Stomach smooth muscle (tissue), 2 donors: ENCODE measurements around the gene DCAF7.

Experiments
- H3K27ac ChIP-seq: one replicate; pipeline ENCODE4 v1.7.0; 2013; ENCODE audit warnings: mild to moderate bottlenecking, low read length, inconsistent platforms
- H3K27me3 ChIP-seq, 2 donors: one replicate each; pipeline ENCODE4 v1.7.0; 2013; ENCODE audit warnings: low read length in 2 of 2; ENCODE audit not compliant: insufficient read depth in 2 of 2, control insufficient read depth in 1 of 2
- H3K36me3 ChIP-seq, 2 donors: one replicate each; pipeline ENCODE4 v1.7.0; 2013; ENCODE audit warnings: low read length in 2 of 2; ENCODE audit not compliant: control insufficient read depth in 2 of 2, insufficient read depth in 2 of 2
- H3K4me1 ChIP-seq: one replicate; pipeline ENCODE4 v1.7.0; 2013; ENCODE audit warnings: low read length; ENCODE audit not compliant: control insufficient read depth, insufficient read depth
- H3K4me3 ChIP-seq, 2 donors: one replicate each; pipeline ENCODE4 v1.7.0; 2013; ENCODE audit warnings: low read length in 2 of 2
- H3K9ac ChIP-seq, 2 donors: one replicate each; pipeline ENCODE4 v1.7.0; 2013; ENCODE audit warnings: low read length in 2 of 2, mild to moderate bottlenecking in 1 of 2
- H3K9me3 ChIP-seq, 2 donors: one replicate each; pipeline ENCODE4 v1.7.0; 2013; ENCODE audit warnings: low read length in 2 of 2; ENCODE audit not compliant: control insufficient read depth in 2 of 2
- donor health status: healthy.
- donor health status: Pancreatic carcinoma.

The DCAF7 gene

GRCh38 chr17:63634816-63635215 lies 84.5 kb downstream of the DCAF7 start:
- no peak overlapping the region for H3K9ac ChIP-seq
- no peaks in the 10 kb centered on the region for H3K9me3 ChIP-seq
- peaks cover 14% of the 10 kb centered on the region for H3K4me1 ChIP-seq
- H3K27me3 ChIP-seq: no peaks in the 10 kb centered on the region
- H3K27ac ChIP-seq: no peak overlapping the region
- H3K36me3 ChIP-seq: peaks cover 3 to 18% of the 10 kb centered on the region in 2 donors
- H3K4me3 ChIP-seq: no peak overlapping the region

GRCh38 chr17:63635290-63635689 lies 85.0 kb downstream of the DCAF7 start:
- H3K27ac ChIP-seq: no peak overlapping the region
- H3K36me3 ChIP-seq: peaks cover 3 to 18% of the 10 kb centered on the region in 2 donors
- H3K4me1 ChIP-seq: peaks cover 14% of the 10 kb centered on the region

GRCh38 chr17:63635787-63636186 lies 85.5 kb downstream of the DCAF7 start:
- no peak overlapping the region for H3K9ac ChIP-seq
- H3K4me1 ChIP-seq: peaks cover 14% of the 10 kb centered on the region
- H3K36me3 ChIP-seq: peaks cover 3 to 18% of the 10 kb centered on the region in 2 donors

More at GRCh38 chr17:63635290-63635689, 85.0 kb downstream of the DCAF7 start:
- Histone ChIP-seq H3K4me3 (no peak overlapping the region), H3K27me3 (no peaks in the 10 kb centered on the region), H3K9me3 (no peaks in the 10 kb centered on the region), H3K9ac (no peak overlapping the region)

GRCh38 chr17:63639125-63639524 lies 88.8 kb downstream of the DCAF7 start:
- no peak overlapping the region for H3K27ac ChIP-seq
- H3K27me3 ChIP-seq: no peaks in the 10 kb centered on the region
- no peak overlapping the region for H3K9ac ChIP-seq
- H3K4me3 ChIP-seq: no peak overlapping the region
- peaks cover 14% of the 10 kb centered on the region for H3K4me1 ChIP-seq
- H3K36me3 ChIP-seq: peaks cover 0 to 14% of the 10 kb centered on the region in 2 donors
- H3K9me3 ChIP-seq: no peaks in the 10 kb centered on the region

More at GRCh38 chr17:63635787-63636186, 85.5 kb downstream of the DCAF7 start:
- H3K4me3 ChIP-seq: no peak overlapping the region
- no peaks in the 10 kb centered on the region for H3K27me3 ChIP-seq
- no peaks in the 10 kb centered on the region for H3K9me3 ChIP-seq
- no peak overlapping the region for H3K27ac ChIP-seq

- no peaks in the 10 kb centered on the region for H3K27me3 ChIP-seq
- H3K36me3 ChIP-seq: peaks cover 0 to 13% of the 10 kb centered on the region in 2 donors
- no peak overlapping the region for H3K4me3 ChIP-seq
- peaks cover 14% of the 10 kb centered on the region for H3K4me1 ChIP-seq
- H3K27ac ChIP-seq: no peak overlapping the region
- no peak overlapping the region for H3K9ac ChIP-seq
- no peaks in the 10 kb centered on the region for H3K9me3 ChIP-seq
Measured at GRCh38 chr17:63640038-63640437, 89.8 kb downstream of the DCAF7 start.

GRCh38 chr17:63641692-63642448 lies 91.6 kb downstream of the DCAF7 start:
- no peaks in the 10 kb centered on the region for H3K27me3 ChIP-seq
- H3K9me3 ChIP-seq: no peaks in the 10 kb centered on the region
- H3K36me3 ChIP-seq: peaks cover 10 to 17% of the 10 kb centered on the region in 2 donors
- no peak overlapping the region for H3K27ac ChIP-seq
- no peak overlapping the region for H3K4me3 ChIP-seq
- no peak overlapping the region for H3K9ac ChIP-seq
- H3K4me1 ChIP-seq: peaks cover 15% of the 10 kb centered on the region
